A673 (cell line): ENCODE data around the gene SDC1. TPM values are rescaled to one million over a fixed set of nuclear protein-coding genes. Genes with fewer than 3 reads are reported as not detected.

Experiments
- BruUV-seq: library from RNA; stranded (reverse); fragments of 400-500 nt; replicated peaks from 2 replicates; lab custom pipeline; 2021; lab: Mats Ljungman, UMichigan
- CTCF ChIA-PET: fragments of 300-600 bp; sonication (Branson Sonifier 250); formaldehyde crosslinking; loops from one replicate; lab custom pipeline; 2022; ENCODE audit warnings: antibody characterized with exemption; lab: Charles Lee
- POLR2A ChIA-PET: fragments of 300-600 bp; sonication (Branson Sonifier 250); formaldehyde crosslinking; loops from one replicate; lab custom pipeline; 2022; ENCODE audit warnings: antibody characterized with exemption; ENCODE audit not compliant: low non-redundant PET; lab: Charles Lee
- DNase-seq: peaks from one replicate; pipeline ENCODE4 v3.0.0-alpha.2; 2015; ENCODE audit warnings: low spot score
- H3K27ac ChIP-seq: fragments of 200-600 bp; sonication (generic); 2 replicates; pipeline ENCODE4 v1.5.1; 2016; ENCODE audit warnings: mixed run types, low read depth, mild to moderate bottlenecking, mixed read lengths, antibody characterized with exemption, low read length; ENCODE audit not compliant: poor library complexity, severe bottlenecking
- H3K27me3 ChIP-seq: fragments of 200-600 bp; sonication (generic); replicated peaks from 2 replicates; pipeline ENCODE4 v1.6.1; 2017; ENCODE audit warnings: mixed run types, low read depth, mild to moderate bottlenecking, mixed read lengths, antibody characterized with exemption, low read length; ENCODE audit not compliant: insufficient read depth, poor library complexity
- H3K36me3 ChIP-seq: fragments of 200-600 bp; sonication (generic); 2 replicates; pipeline ENCODE4 v1.6.1; 2016; ENCODE audit warnings: mixed run types, mild to moderate bottlenecking, mixed read lengths, antibody characterized with exemption, low read length; ENCODE audit not compliant: insufficient read depth, poor library complexity, severe bottlenecking
- H3K4me1 ChIP-seq: fragments of 200-600 bp; sonication (generic); 2 replicates; pipeline ENCODE4 v1.6.1; 2017; ENCODE audit warnings: mixed run types, mild to moderate bottlenecking, mixed read lengths, antibody characterized with exemption, low read length; ENCODE audit not compliant: insufficient read depth, poor library complexity, severe bottlenecking
- H3K4me3 ChIP-seq: fragments of 200-600 bp; sonication (generic); 2 replicates; pipeline ENCODE4 v1.5.1; 2016; ENCODE audit warnings: low read depth, mixed run types, mild to moderate bottlenecking, mixed read lengths, low read length; ENCODE audit not compliant: poor library complexity, severe bottlenecking
- H3K9me3 ChIP-seq: fragments of 200-600 bp; sonication (generic); 2 replicates; pipeline ENCODE4 v1.6.1; 2016; ENCODE audit warnings: mixed run types, low read depth, mild to moderate bottlenecking, mixed read lengths, antibody characterized with exemption, low read length; ENCODE audit not compliant: poor library complexity, severe bottlenecking
- EZH2 ChIP-seq: fragments of 200-600 bp; sonication (generic); IDR thresholded peaks from 2 replicates; pipeline ENCODE4 v1.6.1; 2017; ENCODE audit warnings: borderline replicate concordance, low read depth, mild to moderate bottlenecking, mixed read lengths, antibody characterized with exemption, low read length; ENCODE audit not compliant: poor library complexity, severe bottlenecking
- intact Hi-C: fragments of 100-400 bp; cut with micrococcal nuclease; formaldehyde crosslinking; loops from one replicate; pipeline ENCODE4 v1.10.0; 2022; ENCODE audit not compliant: unreplicated experiment
- total RNA-seq: library from RNA; stranded (reverse); gene quantifications from 2 replicates; pipeline ENCODE4 v1.2.3, GENCODE V29; 2021
- TF ChIP-seq, protein P1 (sequence below): fragments of 300-800, 200-600 bp; sonication (generic); conservative IDR thresholded peaks from 2 replicates; pipeline ENCODE4 v1.5.1; 2017; ENCODE audit warnings: low read depth, mild to moderate bottlenecking, antibody characterized with exemption, low read length, moderate library complexity, mixed read lengths

SDC1 gene
- total RNA-seq, 1 experiment from 2014 or later = 1.4 TPM

DNA sequence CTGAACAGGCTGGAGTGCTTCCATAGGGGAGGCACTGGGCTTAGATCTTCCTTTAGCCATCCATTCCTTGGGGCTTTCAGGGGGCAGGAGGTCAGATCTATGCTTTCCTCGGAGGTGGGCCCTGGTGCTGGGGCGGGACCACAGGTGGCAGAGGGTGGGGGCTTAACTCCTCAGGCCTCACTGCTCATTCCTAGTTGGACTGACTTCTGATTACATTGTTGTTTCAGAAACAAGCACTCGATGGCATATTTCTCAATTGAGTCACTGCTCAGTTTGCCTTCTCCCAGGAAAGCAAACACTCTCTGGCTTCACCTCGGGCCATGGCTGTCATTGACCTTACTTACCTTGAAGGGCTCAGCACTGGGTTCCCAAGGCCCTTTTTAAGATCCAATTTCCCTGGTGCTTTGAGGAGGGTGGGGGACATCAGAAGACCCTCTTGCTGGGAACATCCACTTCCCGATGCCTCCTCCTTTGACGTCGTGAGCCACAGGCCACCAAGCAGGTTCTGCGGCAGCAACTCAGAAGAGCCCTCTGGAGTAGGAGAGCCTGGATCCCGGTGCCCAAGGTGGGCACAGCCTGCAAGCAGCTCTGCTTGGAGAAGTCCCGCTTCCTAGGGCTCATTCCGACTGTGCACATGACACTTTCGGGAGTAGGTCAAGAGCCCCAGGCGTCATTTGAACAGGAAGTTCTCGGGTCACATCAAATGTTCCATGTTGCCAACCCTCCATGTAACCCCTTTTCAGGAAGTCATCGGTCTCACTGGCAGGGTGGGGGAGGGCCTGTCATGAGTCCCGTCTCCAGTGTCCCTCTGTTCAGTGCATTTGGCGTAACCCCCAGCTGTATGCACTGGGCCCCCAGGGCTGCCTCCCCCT, 40.6 kb downstream of the SDC1 start:
- Histone ChIP-seq H3K4me1 (peaks cover 10% of the 10 kb centered on the region), H3K36me3 (no peaks in the 10 kb centered on the region), H3K9me3 (no peaks in the 10 kb centered on the region), H3K4me3 (no peak overlapping the region), H3K27me3 (no peaks in the 10 kb centered on the region), H3K27ac (no peak overlapping the region)
- intact Hi-C loops = no loop called here
- ChIA-PET POLR2A (no interaction called here), CTCF (no interaction called here)
- BruUV-seq = no TSS peak
- TF ChIP-seq, protein P1, sequence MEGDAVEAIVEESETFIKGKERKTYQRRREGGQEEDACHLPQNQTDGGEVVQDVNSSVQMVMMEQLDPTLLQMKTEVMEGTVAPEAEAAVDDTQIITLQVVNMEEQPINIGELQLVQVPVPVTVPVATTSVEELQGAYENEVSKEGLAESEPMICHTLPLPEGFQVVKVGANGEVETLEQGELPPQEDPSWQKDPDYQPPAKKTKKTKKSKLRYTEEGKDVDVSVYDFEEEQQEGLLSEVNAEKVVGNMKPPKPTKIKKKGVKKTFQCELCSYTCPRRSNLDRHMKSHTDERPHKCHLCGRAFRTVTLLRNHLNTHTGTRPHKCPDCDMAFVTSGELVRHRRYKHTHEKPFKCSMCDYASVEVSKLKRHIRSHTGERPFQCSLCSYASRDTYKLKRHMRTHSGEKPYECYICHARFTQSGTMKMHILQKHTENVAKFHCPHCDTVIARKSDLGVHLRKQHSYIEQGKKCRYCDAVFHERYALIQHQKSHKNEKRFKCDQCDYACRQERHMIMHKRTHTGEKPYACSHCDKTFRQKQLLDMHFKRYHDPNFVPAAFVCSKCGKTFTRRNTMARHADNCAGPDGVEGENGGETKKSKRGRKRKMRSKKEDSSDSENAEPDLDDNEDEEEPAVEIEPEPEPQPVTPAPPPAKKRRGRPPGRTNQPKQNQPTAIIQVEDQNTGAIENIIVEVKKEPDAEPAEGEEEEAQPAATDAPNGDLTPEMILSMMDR = no peak
- no peak for TF ChIP-seq EZH2
- no peak for DNase-seq

DNA sequence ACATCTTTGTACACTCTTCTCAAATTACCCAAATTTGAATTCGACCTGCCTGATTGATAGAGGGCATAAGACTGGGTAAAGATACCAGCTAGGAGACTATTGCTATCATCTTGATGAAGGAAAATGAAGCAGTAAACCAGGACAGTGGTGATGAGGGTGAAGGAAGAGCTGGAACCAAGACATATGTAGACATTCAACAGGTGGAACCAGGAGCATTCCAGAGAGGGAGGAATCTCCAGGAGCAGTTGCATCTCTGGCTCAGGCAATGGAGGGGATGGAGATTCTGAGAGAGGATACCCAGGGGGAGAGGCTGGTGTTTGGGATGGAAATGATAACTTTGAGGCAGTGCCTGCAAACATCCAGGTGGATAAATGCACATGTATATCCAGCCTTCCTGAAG, 41.6 kb downstream of the SDC1 start:
- no TSS peak for BruUV-seq
- no peak overlapping the region for H3K27ac ChIP-seq
- intact Hi-C loops = no loop called here
- DNase-seq = no peak
- no peaks in the 10 kb centered on the region for H3K27me3 ChIP-seq
- no peak overlapping the region for H3K4me3 ChIP-seq
- TF ChIP-seq, protein P1 = no peak
- no peak for TF ChIP-seq EZH2
- CTCF ChIA-PET = no interaction called here
- no peaks in the 10 kb centered on the region for H3K9me3 ChIP-seq
- POLR2A ChIA-PET = no interaction called here
- no peaks in the 10 kb centered on the region for H3K36me3 ChIP-seq
- H3K4me1 ChIP-seq = peaks cover under 1% of the 10 kb centered on the region

DNA sequence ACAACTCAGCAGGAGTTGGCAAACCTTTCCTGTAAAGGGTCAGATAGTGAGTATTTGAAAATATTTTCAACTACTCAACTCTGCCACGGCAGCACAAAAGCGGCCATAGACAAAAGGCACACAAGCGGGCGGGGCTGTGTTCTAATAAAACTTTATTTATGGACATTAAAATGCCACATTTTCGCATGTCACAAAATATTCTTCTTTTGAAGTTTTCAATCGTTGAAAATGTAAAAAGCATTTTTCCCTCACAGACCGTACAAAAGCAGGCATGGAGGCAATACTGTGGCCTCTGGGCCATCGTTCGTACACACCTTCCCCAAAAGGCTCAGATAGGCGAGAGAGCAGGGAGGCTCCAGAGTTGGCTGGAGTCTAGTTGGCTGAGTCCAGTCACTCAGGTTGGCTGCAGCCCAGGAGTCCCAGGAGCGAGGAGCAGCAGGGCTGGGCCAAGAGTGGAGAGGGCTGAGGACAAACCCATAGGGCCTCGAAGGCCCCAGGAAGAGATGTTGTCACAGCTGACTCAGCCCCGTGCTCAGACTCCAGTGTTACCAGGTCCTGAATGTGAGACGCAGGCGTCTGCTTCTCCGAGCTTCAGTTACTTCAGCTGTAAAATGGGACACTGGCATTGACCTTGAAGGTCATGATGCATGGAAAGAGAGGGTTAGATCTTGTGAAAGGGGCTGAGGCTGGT, 42.5 kb downstream of the SDC1 start:
- H3K36me3 ChIP-seq = no peaks in the 10 kb centered on the region
- intact Hi-C loops = no loop called here
- BruUV-seq = no TSS peak
- DNase-seq = no peak
- TF ChIP-seq, protein P1 = no peak
- no peak for TF ChIP-seq EZH2
- POLR2A ChIA-PET = no interaction called here
- H3K4me3 ChIP-seq = no peak overlapping the region
- no peaks in the 10 kb centered on the region for H3K9me3 ChIP-seq
- no peaks in the 10 kb centered on the region for H3K27me3 ChIP-seq
- no peak overlapping the region for H3K27ac ChIP-seq
- no peaks in the 10 kb centered on the region for H3K4me1 ChIP-seq
- CTCF ChIA-PET = no interaction called here
